Middle frontal gyrus (tissue), 1 donor: ENCODE measurements around the gene LCN9.

ENCODE experiments used
- DNase-seq: peaks from one replicate; pipeline ENCODE4 v3.0.0-alpha.2; 2015; ENCODE audit warnings: low spot score; ENCODE audit errors: extremely low spot score

LCN9 gene

DNA sequence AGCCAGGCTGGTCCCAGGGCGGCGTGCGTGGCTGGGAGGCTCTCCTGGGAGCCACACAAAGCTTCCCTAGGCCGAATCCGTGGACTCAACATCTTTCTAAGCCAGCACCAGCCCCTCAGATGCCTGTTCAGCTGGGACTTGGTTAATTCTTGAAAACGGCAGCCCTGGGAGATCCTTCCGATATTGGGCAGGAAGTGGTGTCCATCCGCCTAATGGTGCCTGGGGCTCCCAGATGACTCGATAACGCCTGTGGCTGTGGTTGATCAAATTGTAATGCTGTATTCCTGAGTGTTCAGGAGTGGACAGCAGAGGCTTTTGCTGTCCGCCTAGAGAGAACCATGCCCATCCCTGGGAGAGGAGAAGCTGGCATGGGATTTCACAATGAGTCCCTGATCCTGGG is 52.9 kb downstream of the LCN9 start:
- DNase-seq, result no peak
